Hepatic stellate cell (primary cell): ENCODE results near the gene GSTK1.
"Not testable (repeated sequence)": the region's sequence is repeated elsewhere in the genome, so short reads cannot be mapped to it uniquely, and the experiment has no call there.

Experiments used
- DNase-seq: peaks from one replicate; pipeline ENCODE4 v3.0.0; 2011; ENCODE audit warnings: low spot score

The GSTK1 gene

GRCh38 chr7:143271240-143271639 lies 8.0 kb downstream of the GSTK1 start:
- DNase-seq, result no peak

DNA sequence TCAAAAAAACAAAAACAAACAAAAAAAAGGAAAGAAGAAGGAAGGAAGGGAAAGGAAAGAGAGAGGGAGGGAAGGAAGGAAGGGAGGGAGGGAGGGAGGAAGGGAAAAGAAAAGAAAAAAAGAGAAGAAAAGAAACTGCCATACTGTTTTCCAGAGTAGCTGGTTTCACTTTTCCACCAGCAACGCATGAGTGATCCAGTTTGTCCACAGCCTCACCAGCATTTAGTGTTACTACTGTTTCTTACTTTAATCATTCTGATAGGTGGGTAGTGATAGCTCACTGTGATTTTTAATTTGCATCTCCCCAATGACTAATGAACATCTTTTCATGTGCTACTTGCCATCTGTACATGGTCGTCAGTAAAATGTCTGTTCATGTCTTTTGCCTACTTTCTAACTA lies 9.6 kb downstream of the GSTK1 start:
- DNase-seq, result no peak

DNA sequence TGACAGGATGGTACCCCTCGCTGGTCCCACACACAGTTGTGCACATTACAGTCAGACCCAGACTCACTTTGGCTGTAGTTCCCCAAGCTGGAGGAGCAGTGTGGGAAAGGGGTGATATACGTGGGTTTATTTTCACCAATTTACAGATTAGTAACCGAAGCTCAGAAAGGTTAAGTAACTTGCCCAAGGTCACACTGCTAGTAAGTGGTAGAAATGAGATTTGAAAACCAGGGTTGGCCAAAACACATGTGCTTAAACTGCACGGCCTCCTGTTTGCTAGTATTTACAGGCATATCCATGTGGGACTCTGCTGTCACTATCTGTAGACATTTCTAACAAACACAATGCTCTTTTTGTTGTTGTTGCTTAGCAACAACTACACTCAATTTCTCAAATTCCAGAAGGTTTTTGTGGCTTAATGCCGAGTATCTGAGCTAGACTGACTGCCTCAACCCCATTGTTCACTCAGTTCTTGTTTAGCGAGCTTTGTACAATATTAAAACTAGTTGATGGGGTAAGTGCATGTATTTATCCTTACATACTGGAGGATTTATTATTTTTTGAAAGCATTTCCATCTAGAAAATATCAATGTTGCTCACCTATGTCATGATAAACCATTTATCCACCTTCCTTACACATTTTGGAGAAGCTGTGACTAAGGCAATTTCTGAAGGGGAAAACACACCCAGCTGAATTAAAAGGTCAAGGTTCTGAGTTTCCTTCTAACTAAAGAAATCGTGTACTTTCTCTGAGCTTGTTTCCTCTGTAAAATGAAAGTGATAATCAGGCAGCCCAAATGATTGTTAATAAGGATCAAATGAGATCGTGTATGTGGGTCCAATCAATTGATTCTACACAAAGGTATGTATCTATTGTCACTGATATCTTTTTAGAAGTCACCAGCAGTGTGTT lies 16.2 kb downstream of the GSTK1 start:
- DNase-seq, result peak; percentile 54

GRCh38 chr7:143280160-143280559 lies 16.9 kb downstream of the GSTK1 start:
- no peak for DNase-seq

GRCh38 chr7:143280566-143280965 lies 17.3 kb downstream of the GSTK1 start:
- DNase-seq, result no peak

DNA sequence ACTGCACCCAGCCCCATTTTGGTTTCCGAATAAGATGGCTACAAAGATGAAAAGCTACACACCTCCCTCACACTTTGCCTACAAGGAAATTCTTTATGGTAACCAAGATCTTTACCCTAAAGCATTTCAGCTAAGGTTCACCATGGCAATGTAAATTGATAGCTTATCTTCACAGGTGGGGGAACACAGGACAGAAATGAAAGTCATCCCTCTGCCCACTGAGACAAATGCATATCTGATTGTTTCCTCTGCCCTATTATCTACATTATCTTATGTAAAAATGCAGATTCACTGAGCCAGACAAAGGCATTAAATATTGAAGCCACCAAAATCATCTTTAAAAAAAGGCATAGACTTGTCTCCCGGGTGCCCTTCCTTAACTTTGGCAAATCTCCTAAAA lies 18.3 kb downstream of the GSTK1 start:
- no peak for DNase-seq

- DNase-seq, result no peak
Measured at GRCh38 chr7:143282124-143282523, 18.9 kb downstream of the GSTK1 start.

DNA sequence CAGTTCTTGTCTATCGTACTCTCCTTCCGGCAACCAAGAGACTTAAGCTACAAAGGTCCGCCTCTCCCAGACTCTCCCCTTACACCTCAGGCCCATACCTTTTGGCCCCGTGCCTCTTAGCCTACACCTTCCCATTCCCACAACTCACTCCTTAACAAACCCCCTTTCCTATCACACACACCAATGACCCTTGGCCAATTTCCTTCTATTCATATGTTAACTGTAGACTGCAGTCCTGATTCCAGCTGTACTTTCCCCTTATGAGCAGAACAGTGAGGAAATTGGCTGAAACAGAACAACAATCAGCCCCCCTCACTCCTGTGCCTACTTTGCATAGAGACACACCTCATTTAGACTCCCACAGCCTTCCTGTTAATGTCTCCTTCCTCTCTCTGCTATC lies 20.1 kb downstream of the GSTK1 start:
- DNase-seq, result no peak

- no peak for DNase-seq
Measured at GRCh38 chr7:143284591-143285469, 21.6 kb downstream of the GSTK1 start, which contains the start of gene TMEM139. Gene TMEM139, plus strand, starts transcription at chr7:143284958. Its CDS starts 1,000 bp downstream, at chr7:143285958.

DNA sequence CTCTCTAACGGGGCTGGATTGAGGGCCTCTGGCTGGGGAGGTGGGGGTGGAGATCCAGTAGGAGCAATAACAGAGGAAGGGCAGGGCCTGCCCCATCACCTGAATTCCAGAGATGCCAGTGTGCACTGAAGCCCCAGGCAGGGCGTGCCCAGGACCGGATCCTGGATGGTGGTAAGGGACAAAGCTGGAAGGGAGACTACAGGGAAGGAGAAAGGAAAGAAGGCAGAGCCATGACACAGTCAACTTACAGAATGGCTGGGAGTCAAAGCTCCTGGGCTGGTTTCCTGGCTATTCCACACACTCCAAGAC lies 22.2 kb downstream of the GSTK1 start:
- no peak for DNase-seq

DNA sequence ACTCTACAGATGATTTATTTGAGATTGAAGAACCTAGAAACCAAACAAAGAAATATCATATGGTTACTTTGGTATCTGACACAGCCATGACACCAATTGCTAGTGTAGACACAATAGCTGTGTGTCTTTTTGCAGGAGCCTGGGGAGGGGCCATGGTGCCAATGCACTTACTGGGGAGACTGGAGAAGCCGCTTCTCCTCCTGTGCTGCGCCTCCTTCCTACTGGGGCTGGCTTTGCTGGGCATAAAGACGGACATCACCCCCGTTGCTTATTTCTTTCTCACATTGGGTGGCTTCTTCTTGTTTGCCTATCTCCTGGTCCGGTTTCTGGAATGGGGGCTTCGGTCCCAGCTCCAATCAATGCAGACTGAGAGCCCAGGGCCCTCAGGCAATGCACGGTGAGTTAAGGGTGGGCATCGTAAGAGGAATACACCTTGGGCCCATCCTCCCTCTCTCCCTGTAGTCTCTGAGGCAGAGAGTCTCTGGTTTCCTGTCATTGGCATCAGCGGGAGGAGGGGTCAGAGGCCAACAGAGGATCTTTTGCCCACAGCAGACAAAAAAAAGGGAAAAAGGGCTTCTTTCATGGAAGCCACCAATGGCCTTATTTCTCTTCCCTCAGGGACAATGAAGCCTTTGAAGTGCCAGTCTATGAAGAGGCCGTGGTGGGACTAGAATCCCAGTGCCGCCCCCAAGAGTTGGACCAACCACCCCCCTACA lies 22.7 kb downstream of the GSTK1 start:
- DNase-seq, result no peak

DNA sequence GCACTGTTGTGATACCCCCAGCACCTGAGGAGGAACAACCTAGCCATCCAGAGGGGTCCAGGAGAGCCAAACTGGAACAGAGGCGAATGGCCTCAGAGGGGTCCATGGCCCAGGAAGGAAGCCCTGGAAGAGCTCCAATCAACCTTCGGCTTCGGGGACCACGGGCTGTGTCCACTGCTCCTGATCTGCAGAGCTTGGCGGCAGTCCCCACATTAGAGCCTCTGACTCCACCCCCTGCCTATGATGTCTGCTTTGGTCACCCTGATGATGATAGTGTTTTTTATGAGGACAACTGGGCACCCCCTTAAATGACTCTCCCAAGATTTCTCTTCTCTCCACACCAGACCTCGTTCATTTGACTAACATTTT lies 23.3 kb downstream of the GSTK1 start:
- no peak for DNase-seq

- no peak for DNase-seq
Measured at GRCh38 chr7:143287339-143287934, 24.2 kb downstream of the GSTK1 start.

GRCh38 chr7:143287935-143288826 lies 24.9 kb downstream of the GSTK1 start, which contains the start of gene CASP2:
Gene CASP2, plus strand, starts transcription at chr7:143288351. Its CDS starts 105 bp downstream, at chr7:143288456.
- DNase-seq, result peak; percentile 100

DNA sequence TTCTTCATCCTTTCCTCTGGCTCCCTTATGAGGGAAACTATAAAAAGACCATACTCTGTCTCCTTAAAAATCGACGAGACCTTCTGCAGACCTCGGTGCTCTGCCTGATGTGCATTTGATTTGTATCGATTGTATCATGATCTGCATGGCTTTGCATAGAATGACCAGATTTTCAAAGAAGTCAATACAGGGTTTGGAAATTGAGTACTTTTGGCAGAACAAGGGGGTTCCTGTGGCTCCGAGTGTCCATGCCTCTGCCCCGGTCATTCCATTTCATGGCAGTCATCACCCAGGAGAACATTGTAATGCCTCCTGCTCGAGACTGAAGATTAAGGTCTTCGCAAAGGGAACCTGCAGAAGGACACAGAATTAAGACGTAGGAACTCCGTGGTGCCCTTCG lies 25.6 kb downstream of the GSTK1 start:
- no peak for DNase-seq

DNA sequence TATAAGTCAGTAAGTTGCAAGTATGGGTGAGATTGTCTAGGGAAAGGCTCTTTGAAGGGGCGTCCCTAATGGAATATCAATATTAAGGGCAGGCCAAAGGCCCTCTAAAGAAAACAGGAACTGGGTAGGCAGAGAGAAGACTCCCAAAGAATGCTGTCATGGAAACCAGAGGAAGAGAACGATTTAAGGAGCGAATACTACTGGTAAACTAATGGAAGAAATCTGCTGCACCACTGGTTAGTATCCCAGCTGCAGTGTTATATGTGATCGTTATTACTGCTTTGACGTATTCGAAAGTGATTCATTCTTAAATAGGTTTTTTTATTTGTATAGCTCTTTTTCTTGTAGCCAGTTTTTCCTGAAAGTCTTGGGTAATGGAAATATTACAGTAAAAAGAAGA lies 26.2 kb downstream of the GSTK1 start:
- DNase-seq, result no peak

- DNase-seq, result not testable (repeated sequence)
Measured at GRCh38 chr7:143289888-143290287, 26.6 kb downstream of the GSTK1 start.

DNA sequence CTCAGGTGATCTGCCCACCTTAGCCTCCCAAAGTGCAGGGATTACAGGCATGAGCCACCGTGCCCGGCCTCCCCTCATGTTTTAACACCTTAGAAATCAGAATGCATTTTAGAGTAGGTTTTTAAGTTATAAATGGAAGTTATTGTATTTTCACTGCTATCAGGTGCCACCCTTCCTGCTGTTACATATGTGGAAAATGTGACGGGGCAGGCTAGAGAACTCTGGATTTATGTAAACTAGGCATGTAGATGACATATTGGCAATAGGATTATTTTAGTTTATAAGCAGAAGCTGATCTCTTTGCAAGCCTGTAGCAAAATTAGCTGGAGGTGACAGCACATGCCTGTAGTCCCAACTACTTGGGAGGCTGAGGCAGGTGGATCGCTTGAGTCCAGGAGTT lies 27.1 kb downstream of the GSTK1 start:
- no peak for DNase-seq

GRCh38 chr7:143292876-143293275 lies 29.6 kb downstream of the GSTK1 start:
- DNase-seq, result no peak

- peak; percentile 46 for DNase-seq
Measured at GRCh38 chr7:143295870-143296269, 32.6 kb downstream of the GSTK1 start.

GRCh38 chr7:143296686-143297085 lies 33.4 kb downstream of the GSTK1 start:
- no peak for DNase-seq
